Measurements from ENCODE around the gene PATJ.

- TF ChIP-seq ZNF281 (CRISPR knock-in tag; IDR thresholded peaks at IDR 0.05; ENCODE audit: borderline replicate concordance) (no peak), ZNF451 (CRISPR knock-in tag; IDR thresholded peaks at IDR 0.05) (no peak), CCDC6 (CRISPR knock-in tag; IDR thresholded peaks at IDR 0.05) (no peak), NFIB (CRISPR knock-in tag; IDR thresholded peaks at IDR 0.05; ENCODE audit: borderline replicate concordance) (no peak), FOXK1 (CRISPR knock-in tag; IDR thresholded peaks at IDR 0.05; ENCODE audit: borderline replicate concordance, low read depth) (no peak), GRHL1 (CRISPR knock-in tag; conservative IDR thresholded peaks at IDR 0.05) (no peak)
Measured at GRCh38 chr1:62057230-62057629, 314.9 kb downstream of the PATJ start.
